K562 (cell line): ENCODE data around the gene LY6G6C. TPM values are rescaled to one million over a fixed set of nuclear protein-coding genes. Genes with fewer than 3 reads are reported as not detected.

ENCODE experiments used
- ATF3 ChIP-seq, 2 experiments: fragments of 450-650 bp in 1 of 2; sonication (generic) in 1 of 2; formaldehyde crosslinking in 1 of 2; IDR thresholded peaks in 1 of 2; conservative IDR thresholded peaks in 1 of 2; 2 replicates each; pipeline versions ENCODE4 v1.6.1 to v1.8.1; 2016 to 2023; ENCODE audit warnings: mild to moderate bottlenecking in 2 of 2, moderate library complexity in 2 of 2, inconsistent platforms in 1 of 2, missing genetic modification reagents in 1 of 2
- CTBP1 ChIP-seq: fragments of 450-650 bp; IDR thresholded peaks from 2 replicates; pipeline ENCODE4 v1.6.1; 2016; ENCODE audit warnings: borderline replicate concordance
- E2F1 ChIP-seq: sonication (generic); formaldehyde crosslinking; IDR thresholded peaks from 2 replicates; pipeline ENCODE4 v1.8.1; 2023; ENCODE audit warnings: mild to moderate bottlenecking, missing genetic modification reagents, moderate library complexity
- FOXK2 ChIP-seq, 2 experiments: fragments of 450-650 bp; IDR thresholded peaks in 1 of 2; conservative IDR thresholded peaks in 1 of 2; 2 replicates each; pipeline ENCODE4 v1.6.1; 2016; ENCODE audit warnings: low read depth in 2 of 2, mild to moderate bottlenecking in 1 of 2
- GATAD2A ChIP-seq: fragments of 450-650 bp; IDR thresholded peaks from 2 replicates; pipeline ENCODE4 v1.6.1; 2017
- HIVEP1 ChIP-seq: fragments of 250-450 bp; sonication (Bioruptor Pico); IDR thresholded peaks from 2 replicates; pipeline ENCODE4 v1.4.0; 2020; ENCODE audit warnings: mild to moderate bottlenecking
- KDM2B ChIP-seq: fragments of 250-450 bp; sonication (Bioruptor Pico); IDR thresholded peaks from 2 replicates; pipeline ENCODE4 v1.8.0; 2021; ENCODE audit warnings: mild to moderate bottlenecking, moderate library complexity
- MAFF ChIP-seq: IDR thresholded peaks from 2 replicates; pipeline ENCODE4 v1.6.1; 2012; ENCODE audit warnings: low read length, improper control_type of control experiment
- OTX1 ChIP-seq: fragments of 450-650 bp; formaldehyde crosslinking; IDR thresholded peaks from 2 replicates; pipeline ENCODE4 v1.4.0; 2022; ENCODE audit warnings: mild to moderate bottlenecking
- PCBP2 ChIP-seq: fragments of 200-400 bp; formaldehyde crosslinking; IDR thresholded peaks from 2 replicates; pipeline ENCODE4 v1.6.1; 2018; ENCODE audit warnings: low read length, low read depth, mild to moderate bottlenecking, moderate library complexity; ENCODE audit not compliant: poor library complexity, severe bottlenecking
- POLR2H ChIP-seq: IDR thresholded peaks from 2 replicates; pipeline ENCODE4 v1.6.1; 2016; ENCODE audit warnings: missing genetic modification characterization, low read depth, mild to moderate bottlenecking, control low read depth, missing compliant biosample characterization, moderate library complexity
- RFX7 ChIP-seq: fragments of 250-450 bp; sonication (Bioruptor Pico); IDR thresholded peaks from 2 replicates; pipeline ENCODE4 v1.5.1; 2021; ENCODE audit warnings: mild to moderate bottlenecking
- SMAD4 ChIP-seq: fragments of 250-450 bp; sonication (Bioruptor Pico); conservative IDR thresholded peaks from 2 replicates; pipeline ENCODE4 v1.8.0; 2021; ENCODE audit warnings: inconsistent platforms, mild to moderate bottlenecking, moderate library complexity
- SREBF2 ChIP-seq: sonication (generic); formaldehyde crosslinking; IDR thresholded peaks from 2 replicates; pipeline ENCODE4 v1.4.0; 2020; ENCODE audit warnings: mild to moderate bottlenecking, missing genetic modification reagents
- STAT5A ChIP-seq: IDR thresholded peaks from 2 replicates; pipeline ENCODE4 v1.6.1; 2012; ENCODE audit warnings: low read length, inconsistent platforms, borderline replicate concordance
- STAT6 ChIP-seq: sonication (generic); formaldehyde crosslinking; IDR thresholded peaks from 2 replicates; pipeline ENCODE4 v1.8.1; 2023; ENCODE audit warnings: mild to moderate bottlenecking, missing genetic modification reagents
- TAL1 ChIP-seq: fragments of 450-650 bp; IDR thresholded peaks from 2 replicates; pipeline ENCODE4 v1.6.1; 2016; ENCODE audit warnings: mild to moderate bottlenecking
- TBL1XR1 ChIP-seq, 2 experiments: IDR thresholded peaks; 2 replicates each; pipeline ENCODE4 v1.6.1; 2012; ENCODE audit warnings: improper control_type of control experiment in 2 of 2, low read length in 2 of 2, mild to moderate bottlenecking in 1 of 2
- TCF7 ChIP-seq: sonication (generic); IDR thresholded peaks from 2 replicates; pipeline ENCODE4 v1.6.1; 2016; ENCODE audit warnings: antibody characterized with exemption, borderline replicate concordance
- ZBTB43 ChIP-seq: sonication (generic); formaldehyde crosslinking; IDR thresholded peaks from 2 replicates; pipeline ENCODE4 v1.8.0; 2023; ENCODE audit warnings: mild to moderate bottlenecking, missing genetic modification reagents
- ZNF324 ChIP-seq: fragments of 250-450 bp; sonication (Bioruptor Pico); IDR thresholded peaks from 2 replicates; pipeline ENCODE4 v1.4.0; 2020; ENCODE audit warnings: mild to moderate bottlenecking
- ZNF511 ChIP-seq: sonication (generic); formaldehyde crosslinking; IDR thresholded peaks from 2 replicates; pipeline ENCODE4 v1.8.0; 2022; ENCODE audit warnings: mild to moderate bottlenecking, missing genetic modification reagents
- polyA plus RNA-seq, 8 experiments: library from polyadenylated mRNA; depleted of rRNA in 4 of 8; stranded (reverse) in 5 of 8; unstranded in 3 of 8; fragments of >200 nt; fragmentation: Nextera tagmentation in 2 of 8; fragmentation: Illumina TruSeq in 1 of 8; extraction: Ambion mirVana in 2 of 8; extraction: Trizol in 1 of 8; gene quantifications; 2 replicates each; pipeline versions ENCODE4 v1.2.1 to v1.2.3, GENCODE V29; 2011 to 2014; ENCODE audit warnings: inconsistent platforms in 1 of 8, missing spikeins in 1 of 8
- total RNA-seq, 7 experiments: library from RNA; depleted of rRNA in 6 of 7; stranded (reverse); fragments of >200 nt in 6 of 7; fragmentation: Illumina TruSeq in 2 of 7; extraction: Trizol in 2 of 7; gene quantifications; 2 replicates each; pipeline versions ENCODE4 v1.2.1 to v1.2.3, GENCODE V29; 2011 to 2021; ENCODE audit warnings: low replicate concordance in 1 of 7

Gene LY6G6C
- total and polyA plus RNA-seq, 9 of the 15 experiments (the other 6 are each of a cell fraction or from before 2014, with no cell fraction given), result 0.06 to 0.20 TPM; not detected in 7

GRCh38 chr6:31729979-31730630 lies 8.6 kb upstream of the LY6G6C start (continued):
- peak; percentile 80 for TF ChIP-seq SMAD4 (CRISPR knock-in tag)
- peak; percentile 54 for TF ChIP-seq PCBP2
- no peak for TF ChIP-seq TCF7
- no peak for TF ChIP-seq SREBF2 (CRISPR knock-in tag)
- peak; percentile 63 for TF ChIP-seq STAT6 (CRISPR knock-in tag)
- TF ChIP-seq TAL1, result no peak
- no peak; the same call in 1 of the 2 replicates for TF ChIP-seq STAT5A
- peak; percentile 99 for TF ChIP-seq OTX1 (CRISPR knock-in tag)
- no peak for TF ChIP-seq ZNF511
- TF ChIP-seq RFX7 (CRISPR knock-in tag), result peak; percentile 90
- TF ChIP-seq E2F1 (CRISPR knock-in tag), result peak; percentile 82
- TF ChIP-seq ATF3 (IDR thresholded peaks at IDR 0.05), result no peak
- peak; percentile 52; the same call in 1 of the 2 replicates for TF ChIP-seq ATF3 (CRISPR knock-in tag; conservative IDR thresholded peaks at IDR 0.05)
- TF ChIP-seq CTBP1, result no peak
- no peak for TF ChIP-seq GATAD2A
- peak; percentile 88 for TF ChIP-seq ZNF324 (CRISPR knock-in tag)
- no peak for TF ChIP-seq POLR2H (tag)
- TF ChIP-seq MAFF, result no peak
- peak; percentile 88 for TF ChIP-seq HIVEP1 (CRISPR knock-in tag)
- TF ChIP-seq TBL1XR1 (IDR thresholded peaks at IDR 0.05; ENCODE audit: low read length in 2 of 2), result no peak
- TF ChIP-seq ZBTB43, result peak; percentile 83
- no peak for TF ChIP-seq FOXK2 (conservative IDR thresholded peaks at IDR 0.05 in 1 of 2, IDR thresholded peaks at IDR 0.05 in 1 of 2; ENCODE audit: low read depth in 2 of 2)
- TF ChIP-seq KDM2B (CRISPR knock-in tag), result 0 out of 2 replicates have a peak, but pooled peaks have one; percentile 72
